Mesendoderm (in vitro differentiated cells): ENCODE measurements around the gene CDK14.

ENCODE experiments used
- DNase-seq: peaks from one replicate; pipeline ENCODE4 v3.0.0; 2013
- H2AK5ac ChIP-seq: 2 replicates; pipeline ENCODE4 v1.6.1; 2013; ENCODE audit warnings: low read length, inconsistent platforms
- H2BK120ac ChIP-seq: 2 replicates; pipeline ENCODE4 v1.6.1; 2013; ENCODE audit warnings: low read depth, mild to moderate bottlenecking, low read length, moderate library complexity, mixed read lengths
- H2BK15ac ChIP-seq: replicated peaks from 2 replicates; pipeline ENCODE4 v1.6.1; 2013; ENCODE audit warnings: low read depth, mild to moderate bottlenecking, moderate library complexity
- H2BK5ac ChIP-seq: 2 replicates; pipeline ENCODE4 v1.6.1; 2013; ENCODE audit warnings: low read length, inconsistent platforms
- H3K18ac ChIP-seq: 2 replicates; pipeline ENCODE4 v1.6.1; 2013; ENCODE audit warnings: mild to moderate bottlenecking, low read length, mixed read lengths
- H3K23ac ChIP-seq: one replicate; pipeline ENCODE4 v1.6.1; 2013; ENCODE audit warnings: low read length
- H3K27ac ChIP-seq: 2 replicates; pipeline ENCODE4 v1.5.1; 2013; ENCODE audit warnings: low read depth, mild to moderate bottlenecking, inconsistent platforms, low read length, moderate library complexity
- H3K27me3 ChIP-seq: 2 replicates; pipeline ENCODE4 v1.6.1; 2013; ENCODE audit warnings: low read length, control low read depth, mild to moderate bottlenecking, inconsistent platforms; ENCODE audit not compliant: insufficient read depth, poor library complexity
- H3K36me3 ChIP-seq: 2 replicates; pipeline ENCODE4 v1.6.1; 2013; ENCODE audit warnings: low read length, inconsistent platforms; ENCODE audit not compliant: control insufficient read depth, insufficient read depth
- H3K4ac ChIP-seq: one replicate; pipeline ENCODE4 v1.6.1; 2013; ENCODE audit warnings: low read depth, mild to moderate bottlenecking, low read length, moderate library complexity
- H3K4me1 ChIP-seq: 2 replicates; pipeline ENCODE4 v1.6.1; 2013; ENCODE audit warnings: low read depth, low read length, inconsistent platforms; ENCODE audit not compliant: control insufficient read depth
- H3K4me2 ChIP-seq: 2 replicates; pipeline ENCODE4 v1.6.1; 2013; ENCODE audit warnings: low read length
- H3K4me3 ChIP-seq: 2 replicates; pipeline ENCODE4 v1.5.1; 2013; ENCODE audit warnings: mild to moderate bottlenecking, low read length
- H3K56ac ChIP-seq: one replicate; pipeline ENCODE4 v1.6.1; 2013; ENCODE audit warnings: low read length
- H3K79me1 ChIP-seq: 2 replicates; pipeline ENCODE4 v1.6.1; 2013; ENCODE audit warnings: low read length, inconsistent platforms
- H3K79me2 ChIP-seq: 2 replicates; pipeline ENCODE4 v1.6.1; 2013; ENCODE audit warnings: mild to moderate bottlenecking, low read length; ENCODE audit not compliant: control insufficient read depth, insufficient read depth
- H3K9ac ChIP-seq: 2 replicates; pipeline ENCODE4 v1.6.1; 2013; ENCODE audit warnings: low read length, inconsistent platforms
- H4K5ac ChIP-seq: one replicate; pipeline ENCODE4 v1.6.1; 2013; ENCODE audit warnings: low read length
- H4K8ac ChIP-seq: one replicate; pipeline ENCODE4 v1.6.1; 2013; ENCODE audit warnings: low read depth, mild to moderate bottlenecking, control low read depth, low read length, moderate library complexity
- WGBS: extraction: QIAGEN DNeasy Blood & Tissue Kit; methylation state at CpG from one replicate; pipeline ENCODE4 v1.1.7; 2013; ENCODE audit warnings: low lambda C conversion rate, missing lambda C conversion rate; ENCODE audit not compliant: insufficient coverage; ENCODE audit errors: extremely low coverage; 5-methylcytosine and 5-hydroxymethylcytosine counted together

CDK14 gene

GRCh38 chr7:90980545-90980944 is 384.4 kb downstream of the CDK14 start:
- H2AK5ac ChIP-seq = no peak overlapping the region
- no peak overlapping the region for H2BK5ac ChIP-seq
- H3K4me2 ChIP-seq = no peak overlapping the region
- no peak overlapping the region for H3K56ac ChIP-seq
- H3K4ac ChIP-seq = no peak overlapping the region
- WGBS = no CpG with 5 or more reads among the region's 2 CpGs
- H3K4me3 ChIP-seq = no peak overlapping the region
- H3K18ac ChIP-seq = no peak overlapping the region
- no peak overlapping the region for H3K23ac ChIP-seq
- no peaks in the 10 kb centered on the region for H3K4me1 ChIP-seq
- no peaks in the 10 kb centered on the region for H3K36me3 ChIP-seq
- H2BK120ac ChIP-seq = no peak overlapping the region
- no peak overlapping the region for H3K9ac ChIP-seq
- H2BK15ac ChIP-seq = no peak overlapping the region
- DNase-seq = no peak
- no peaks in the 10 kb centered on the region for H3K79me2 ChIP-seq
- no peak overlapping the region for H3K27ac ChIP-seq
- no peaks in the 10 kb centered on the region for H3K27me3 ChIP-seq
- no peak overlapping the region for H4K8ac ChIP-seq
- no peak overlapping the region for H4K5ac ChIP-seq
- H3K79me1 ChIP-seq = no peaks in the 10 kb centered on the region

- no peak for DNase-seq
- H4K5ac ChIP-seq = no peak overlapping the region
- H3K27ac ChIP-seq = no peak overlapping the region
- no peaks in the 10 kb centered on the region for H3K79me1 ChIP-seq
- H3K18ac ChIP-seq = no peak overlapping the region
- H3K56ac ChIP-seq = no peak overlapping the region
- H3K36me3 ChIP-seq = no peaks in the 10 kb centered on the region
- H2BK5ac ChIP-seq = no peak overlapping the region
- H3K27me3 ChIP-seq = no peaks in the 10 kb centered on the region
- no peaks in the 10 kb centered on the region for H3K79me2 ChIP-seq
- no peak overlapping the region for H2BK120ac ChIP-seq
- no CpG with 5 or more reads among the region's 2 CpGs for whole genome bisulfite sequencing
- no peak overlapping the region for H3K9ac ChIP-seq
- no peak overlapping the region for H4K8ac ChIP-seq
- H3K4me2 ChIP-seq = no peak overlapping the region
- no peak overlapping the region for H2BK15ac ChIP-seq
- no peaks in the 10 kb centered on the region for H3K4me1 ChIP-seq
- H2AK5ac ChIP-seq = no peak overlapping the region
- no peak overlapping the region for H3K23ac ChIP-seq
- H3K4ac ChIP-seq = no peak overlapping the region
- H3K4me3 ChIP-seq = no peak overlapping the region
Measured at GRCh38 chr7:90982228-90982627, 386.1 kb downstream of the CDK14 start.

GRCh38 chr7:90984692-90985091 is 388.6 kb downstream of the CDK14 start:
- no CpG with 5 or more reads among the region's 1 CpG for WGBS
- Histone ChIP-seq H3K9ac (no peak overlapping the region), H3K27ac (no peak overlapping the region)

GRCh38 chr7:90988516-90988915 is 392.4 kb downstream of the CDK14 start:
- H3K79me1 ChIP-seq = no peaks in the 10 kb centered on the region
- H3K9ac ChIP-seq = no peak overlapping the region
- H3K79me2 ChIP-seq = no peaks in the 10 kb centered on the region
- H4K5ac ChIP-seq = no peak overlapping the region
- no peaks in the 10 kb centered on the region for H3K4me1 ChIP-seq
- H3K4ac ChIP-seq = no peak overlapping the region
- H2AK5ac ChIP-seq = no peak overlapping the region
- H2BK15ac ChIP-seq = no peak overlapping the region
- no peak overlapping the region for H3K4me2 ChIP-seq
- no peak overlapping the region for H3K18ac ChIP-seq
- H2BK120ac ChIP-seq = no peak overlapping the region
- H4K8ac ChIP-seq = no peak overlapping the region
- no peak overlapping the region for H2BK5ac ChIP-seq
- no peak overlapping the region for H3K4me3 ChIP-seq
- H3K56ac ChIP-seq = no peak overlapping the region
- DNase-seq = no peak
- H3K23ac ChIP-seq = no peak overlapping the region
- no CpG with 5 or more reads among the region's 1 CpG for WGBS
- no peaks in the 10 kb centered on the region for H3K27me3 ChIP-seq
- H3K27ac ChIP-seq = no peak overlapping the region
- no peaks in the 10 kb centered on the region for H3K36me3 ChIP-seq

More at GRCh38 chr7:90984692-90985091, 388.6 kb downstream of the CDK14 start:
- DNase-seq = no peak
- no peak overlapping the region for H2AK5ac ChIP-seq
- no peaks in the 10 kb centered on the region for H3K79me2 ChIP-seq
- no peak overlapping the region for H3K56ac ChIP-seq
- no peak overlapping the region for H4K5ac ChIP-seq
- no peak overlapping the region for H3K4me3 ChIP-seq
- H3K36me3 ChIP-seq = no peaks in the 10 kb centered on the region
- no peak overlapping the region for H3K23ac ChIP-seq
- no peaks in the 10 kb centered on the region for H3K4me1 ChIP-seq
- H2BK120ac ChIP-seq = no peak overlapping the region
- no peak overlapping the region for H2BK15ac ChIP-seq
- H3K4me2 ChIP-seq = no peak overlapping the region
- H2BK5ac ChIP-seq = no peak overlapping the region
- no peaks in the 10 kb centered on the region for H3K79me1 ChIP-seq
- H3K27me3 ChIP-seq = no peaks in the 10 kb centered on the region
- no peak overlapping the region for H3K18ac ChIP-seq
- H3K4ac ChIP-seq = no peak overlapping the region
- H4K8ac ChIP-seq = no peak overlapping the region

- no peaks in the 10 kb centered on the region for H3K4me1 ChIP-seq
- H3K9ac ChIP-seq = no peak overlapping the region
- H3K4me3 ChIP-seq = no peak overlapping the region
- H2AK5ac ChIP-seq = no peak overlapping the region
- H3K56ac ChIP-seq = no peak overlapping the region
- H4K8ac ChIP-seq = no peak overlapping the region
- H3K79me2 ChIP-seq = no peaks in the 10 kb centered on the region
- no peak overlapping the region for H3K23ac ChIP-seq
- H3K4ac ChIP-seq = no peak overlapping the region
- H3K36me3 ChIP-seq = no peaks in the 10 kb centered on the region
- H2BK5ac ChIP-seq = no peak overlapping the region
- H3K4me2 ChIP-seq = no peak overlapping the region
- H3K79me1 ChIP-seq = no peaks in the 10 kb centered on the region
- no peak for DNase-seq
- no peak overlapping the region for H2BK120ac ChIP-seq
- no peak overlapping the region for H3K27ac ChIP-seq
- H2BK15ac ChIP-seq = no peak overlapping the region
- no peak overlapping the region for H4K5ac ChIP-seq
- H3K18ac ChIP-seq = no peak overlapping the region
- H3K27me3 ChIP-seq = no peaks in the 10 kb centered on the region
- WGBS = no CpG with 5 or more reads among the region's 5 CpGs
Measured at GRCh38 chr7:90988996-90989765, 393.1 kb downstream of the CDK14 start.

- Histone ChIP-seq H4K8ac (no peak overlapping the region), H3K9ac (no peak overlapping the region), H3K27ac (no peak overlapping the region), H2BK120ac (no peak overlapping the region), H3K4me1 (no peaks in the 10 kb centered on the region), H3K18ac (no peak overlapping the region), H4K5ac (no peak overlapping the region), H2BK15ac (no peak overlapping the region), H3K79me1 (no peaks in the 10 kb centered on the region), H3K4me3 (no peak overlapping the region), H2AK5ac (no peak overlapping the region), H3K36me3 (no peaks in the 10 kb centered on the region), H2BK5ac (no peak overlapping the region), H3K23ac (no peak overlapping the region), H3K27me3 (no peaks in the 10 kb centered on the region), H3K4me2 (no peak overlapping the region), H3K4ac (no peak overlapping the region), H3K79me2 (no peaks in the 10 kb centered on the region), H3K56ac (no peak overlapping the region)
- WGBS = no CpG with 5 or more reads among the region's 2 CpGs
- no peak for DNase-seq
Measured at GRCh38 chr7:90994121-90994520, 398.0 kb downstream of the CDK14 start.
